Coronary artery (tissue), 2 donors: Measurements from ENCODE around the gene USP24.

Source experiments
- DNase-seq: peaks from one replicate; pipeline ENCODE4 v3.0.0-alpha.2; 2017; ENCODE audit warnings: low spot score
- H3K27ac ChIP-seq, 2 donors: fragments of 200-600 bp; sonication (generic); one replicate each; pipeline ENCODE4 v1.5.1; 2016 to 2019
- H3K4me3 ChIP-seq: fragments of 200-600 bp; sonication (generic); 2 replicates; pipeline ENCODE4 v1.5.1; 2016; ENCODE audit warnings: mild to moderate bottlenecking, moderate library complexity
- CTCF ChIP-seq: fragments of 200-600 bp; sonication (generic); IDR thresholded peaks from one replicate; pipeline ENCODE4 v1.5.1; 2019; ENCODE audit warnings: antibody characterized with exemption

Gene USP24

GRCh38 chr1:55217226-55217986 is 2.2 kb upstream of the USP24 start:
- no peak for DNase-seq
- TF ChIP-seq CTCF: no peak
- Histone ChIP-seq H3K4me3 (no peak overlapping the region), H3K27ac (no peak overlapping the region)

- no peak for DNase-seq
- peak overlapping the region; percentile 96 to 97 for H3K27ac ChIP-seq
- no peak for TF ChIP-seq CTCF
- peak overlapping the region; percentile 95 for H3K4me3 ChIP-seq
Measured at GRCh38 chr1:55216096-55216495, 932 bp upstream of the USP24 start.

- TF ChIP-seq CTCF: no peak
- Histone ChIP-seq H3K4me3 (peak overlapping the region; percentile 95), H3K27ac (peak overlapping the region; percentile 96 to 97)
- no peak for DNase-seq
Measured at GRCh38 chr1:55214934-55215193, 300 bp downstream of the USP24 start.

- DNase-seq: peak; percentile 77
- Histone ChIP-seq H3K27ac (peak overlapping the region; percentile 96 to 97), H3K4me3 (peak overlapping the region; percentile 95)
- no peak for TF ChIP-seq CTCF
Measured at GRCh38 chr1:55214212-55214933, 791 bp downstream of the USP24 start.

- Histone ChIP-seq H3K27ac (peak overlapping the region; percentile 96 to 97), H3K4me3 (peak overlapping the region; percentile 95)
- no peak for TF ChIP-seq CTCF
- DNase-seq: no peak
Measured at GRCh38 chr1:55213885-55214211, 1.3 kb downstream of the USP24 start.

- no peak for TF ChIP-seq CTCF
- DNase-seq: no peak
- Histone ChIP-seq H3K4me3 (peak overlapping the region; percentile 95), H3K27ac (peak overlapping the region; percentile 96 to 97)
Measured at GRCh38 chr1:55213151-55213884, 1.8 kb downstream of the USP24 start.
